Measurements from ENCODE around the gene NECTIN3.
A peak's percentile ranks its signal among the peaks of the same experiment; 100 is the strongest.

Gene NECTIN3

GRCh38 chr3:111151438-111151837, 79.8 kb downstream of the NECTIN3 start:
- TF ChIP-seq EP300 (IDR thresholded peaks at IDR 0.05; ENCODE audit: borderline replicate concordance) (peak; percentile 58; the same call in 1 of the 2 replicates), MAX (IDR thresholded peaks at IDR 0.05) (no peak), YY1 (IDR thresholded peaks at IDR 0.05; ENCODE audit: low read depth) (no peak), RAD21 (IDR thresholded peaks at IDR 0.05; ENCODE audit: low read depth) (0 out of 2 replicates have a peak, but pooled peaks have one; percentile 2), REST (IDR thresholded peaks at IDR 0.05; ENCODE audit: low read depth) (no peak), ZBTB7A (IDR thresholded peaks at IDR 0.05; ENCODE audit: low read depth) (no peak), EGR1 (IDR thresholded peaks at IDR 0.05) (no peak), TCF12 (IDR thresholded peaks at IDR 0.05; ENCODE audit: low read depth) (no peak), NFIC (IDR thresholded peaks at IDR 0.05) (0 out of 2 replicates have a peak, but pooled peaks have one; percentile 12), FOXM1 (IDR thresholded peaks at IDR 0.05; ENCODE audit: borderline replicate concordance, low read depth) (no peak), CEBPB (IDR thresholded peaks at IDR 0.05) (no peak), CREB1 (IDR thresholded peaks at IDR 0.05; ENCODE audit: low read depth) (no peak), TEAD4 (IDR thresholded peaks at IDR 0.05) (peak; percentile 96), USF1 (IDR thresholded peaks at IDR 0.05) (no peak), TAF1 (IDR thresholded peaks at IDR 0.05; ENCODE audit: low read depth) (no peak)

GRCh38 chr3:111152496-111152895, 80.9 kb downstream of the NECTIN3 start:
- no peak for TF ChIP-seq CEBPB (IDR thresholded peaks at IDR 0.05)
- TF ChIP-seq NFIC (IDR thresholded peaks at IDR 0.05), result no peak
- TF ChIP-seq USF1 (IDR thresholded peaks at IDR 0.05), result no peak
- no peak for TF ChIP-seq TEAD4 (IDR thresholded peaks at IDR 0.05)
- TF ChIP-seq TAF1 (IDR thresholded peaks at IDR 0.05; ENCODE audit: low read depth), result no peak
- TF ChIP-seq MAX (IDR thresholded peaks at IDR 0.05), result no peak
- no peak for TF ChIP-seq FOXM1 (IDR thresholded peaks at IDR 0.05; ENCODE audit: borderline replicate concordance, low read depth)
- TF ChIP-seq ZBTB7A (IDR thresholded peaks at IDR 0.05; ENCODE audit: low read depth), result no peak

- no peak for TF ChIP-seq ZBTB7A (IDR thresholded peaks at IDR 0.05; ENCODE audit: low read depth)
- no peak for TF ChIP-seq EP300 (IDR thresholded peaks at IDR 0.05; ENCODE audit: borderline replicate concordance)
- no peak for TF ChIP-seq REST (IDR thresholded peaks at IDR 0.05; ENCODE audit: low read depth)
- TF ChIP-seq EGR1 (IDR thresholded peaks at IDR 0.05), result no peak
- TF ChIP-seq NFIC (IDR thresholded peaks at IDR 0.05), result no peak
- TF ChIP-seq CEBPB (IDR thresholded peaks at IDR 0.05), result no peak
- TF ChIP-seq TEAD4 (IDR thresholded peaks at IDR 0.05), result no peak
- TF ChIP-seq TCF12 (IDR thresholded peaks at IDR 0.05; ENCODE audit: low read depth), result no peak
- TF ChIP-seq MAX (IDR thresholded peaks at IDR 0.05), result no peak
- TF ChIP-seq USF1 (IDR thresholded peaks at IDR 0.05), result no peak
- TF ChIP-seq CREB1 (IDR thresholded peaks at IDR 0.05; ENCODE audit: low read depth), result no peak
- no peak for TF ChIP-seq RAD21 (IDR thresholded peaks at IDR 0.05; ENCODE audit: low read depth)
- TF ChIP-seq FOXM1 (IDR thresholded peaks at IDR 0.05; ENCODE audit: borderline replicate concordance, low read depth), result no peak
- no peak for TF ChIP-seq YY1 (IDR thresholded peaks at IDR 0.05; ENCODE audit: low read depth)
- TF ChIP-seq TAF1 (IDR thresholded peaks at IDR 0.05; ENCODE audit: low read depth), result no peak
These were observed 84.9 kb downstream of the NECTIN3 start for GRCh38 chr3:111156517-111156916.

GRCh38 chr3:111159391-111159790, 87.8 kb downstream of the NECTIN3 start:
- TF ChIP-seq USF1 (IDR thresholded peaks at IDR 0.05) (no peak), EP300 (IDR thresholded peaks at IDR 0.05; ENCODE audit: borderline replicate concordance) (no peak), FOXM1 (IDR thresholded peaks at IDR 0.05; ENCODE audit: borderline replicate concordance, low read depth) (no peak), CREB1 (IDR thresholded peaks at IDR 0.05; ENCODE audit: low read depth) (no peak), EGR1 (IDR thresholded peaks at IDR 0.05) (no peak), REST (IDR thresholded peaks at IDR 0.05; ENCODE audit: low read depth) (no peak), TCF12 (IDR thresholded peaks at IDR 0.05; ENCODE audit: low read depth) (no peak), RAD21 (IDR thresholded peaks at IDR 0.05; ENCODE audit: low read depth) (no peak), MAX (IDR thresholded peaks at IDR 0.05) (no peak), ZBTB7A (IDR thresholded peaks at IDR 0.05; ENCODE audit: low read depth) (no peak)

Data from Ishikawa (cell line).